ENCODE measurements around the gene ODAD4.
A peak's percentile ranks its signal among the peaks of the same experiment; 100 is the strongest.

ODAD4 gene

GRCh38 chr17:41971721-41972523 is 41.5 kb downstream of the ODAD4 start:
- DNase-seq (ENCODE audit: low spot score): no peak

- no peak for DNase-seq (ENCODE audit: low spot score)
Measured at GRCh38 chr17:41972571-41973407, 42.4 kb downstream of the ODAD4 start.

- no peak for DNase-seq (ENCODE audit: low spot score)
Measured at GRCh38 chr17:41973408-41973811, 43.0 kb downstream of the ODAD4 start.

GRCh38 chr17:41974031-41974430 is 43.6 kb downstream of the ODAD4 start:
- no peak for DNase-seq (ENCODE audit: low spot score)

- no peak for DNase-seq (ENCODE audit: low spot score)
Measured at GRCh38 chr17:41974658-41975057, 44.2 kb downstream of the ODAD4 start.

GRCh38 chr17:41975099-41976083 is 45.0 kb downstream of the ODAD4 start:
- no peak for DNase-seq (ENCODE audit: low spot score)

- no peak for DNase-seq (ENCODE audit: low spot score)
Measured at GRCh38 chr17:41976142-41976768, 45.8 kb downstream of the ODAD4 start.

- no peak for DNase-seq (ENCODE audit: low spot score)
Measured at GRCh38 chr17:41977991-41978390, 47.6 kb downstream of the ODAD4 start.

- no peak for DNase-seq (ENCODE audit: low spot score)
Measured at GRCh38 chr17:41982026-41982760, 51.8 kb downstream of the ODAD4 start.

GRCh38 chr17:41984454-41984853 is 54.0 kb downstream of the ODAD4 start:
- no peak for DNase-seq (ENCODE audit: low spot score)

- no peak for DNase-seq (ENCODE audit: low spot score)
Measured at GRCh38 chr17:41985919-41986318, 55.5 kb downstream of the ODAD4 start.

- no peak for DNase-seq (ENCODE audit: low spot score)
Measured at GRCh38 chr17:41986634-41987033, 56.2 kb downstream of the ODAD4 start.

- no peak for DNase-seq (ENCODE audit: low spot score)
Measured at GRCh38 chr17:41987642-41988041, 57.2 kb downstream of the ODAD4 start.

- DNase-seq (ENCODE audit: low spot score): no peak
Measured at GRCh38 chr17:41988418-41988817, 58.0 kb downstream of the ODAD4 start.

GRCh38 chr17:41989702-41990419 is 59.4 kb downstream of the ODAD4 start:
- peak; percentile 52 for DNase-seq (ENCODE audit: low spot score)

GRCh38 chr17:41992576-41992975 is 62.2 kb downstream of the ODAD4 start:
- DNase-seq (ENCODE audit: low spot score): no peak

- DNase-seq (ENCODE audit: low spot score): no peak
Measured at GRCh38 chr17:41996855-41997164, 66.4 kb downstream of the ODAD4 start.

GRCh38 chr17:41998497-41998896 is 68.1 kb downstream of the ODAD4 start:
- DNase-seq (ENCODE audit: low spot score): no peak

- DNase-seq (ENCODE audit: low spot score): no peak
Measured at GRCh38 chr17:42000413-42001133, 70.2 kb downstream of the ODAD4 start.

GRCh38 chr17:42001729-42002128 is 71.3 kb downstream of the ODAD4 start:
- DNase-seq (ENCODE audit: low spot score): no peak
